ENCODE measurements around the gene BDNF. TPM values are rescaled to one million over a fixed set of nuclear protein-coding genes. Genes with fewer than 3 reads are reported as not detected.

The BDNF gene
- total and polyA plus RNA-seq, 2 experiments from 2014 or later: 4.9 to 9.0 TPM

- peaks cover 12% of the 10 kb centered on the region for H3K4me1 ChIP-seq (ENCODE audit: insufficient read depth)
- H3K27ac ChIP-seq: no peak overlapping the region
- no peaks in the 10 kb centered on the region for H3K9me3 ChIP-seq (ENCODE audit: low read depth)
- H2AFZ ChIP-seq: no peak overlapping the region
- no peaks in the 10 kb centered on the region for H3K27me3 ChIP-seq
- peak; percentile 14 for DNase-seq (ENCODE audit: low spot score)
- no peaks in the 10 kb centered on the region for H4K20me1 ChIP-seq (ENCODE audit: insufficient read depth, poor library complexity, severe bottlenecking)
- H3K4me3 ChIP-seq: no peak overlapping the region
- H3K36me3 ChIP-seq (replicated peaks; ENCODE audit: insufficient read depth, low read depth): no peaks in the 10 kb centered on the region
- H3K9me2 ChIP-seq (replicated peaks; ENCODE audit: insufficient read depth): no peaks in the 10 kb centered on the region
- peaks cover 33% of the 10 kb centered on the region for H3K79me2 ChIP-seq
- H3K4me2 ChIP-seq: peak overlapping the region; percentile 21
- WGBS (ENCODE audit: low lambda C conversion rate, missing lambda C conversion rate): 17% methylated on average over 3 of the region's 3 CpGs
- peak; percentile 54 for TF ChIP-seq CTCF (IDR thresholded peaks at IDR 0.05; ENCODE audit: poor library complexity)
- TF ChIP-seq EZH2 (IDR thresholded peaks at IDR 0.05; ENCODE audit: borderline replicate concordance): no peak
- TF ChIP-seq EZH2phosphoT487 (IDR thresholded peaks at IDR 0.05; ENCODE audit: low read depth, severe bottlenecking, unreplicated experiment): no peak
Measured at GRCh38 chr11:27694992-27695391, 5.3 kb downstream of the BDNF start.

GRCh38 chr11:27693398-27693797 is 6.9 kb downstream of the BDNF start:
- Histone ChIP-seq H3K9me3 (ENCODE audit: low read depth) (no peaks in the 10 kb centered on the region), H3K36me3 (replicated peaks; ENCODE audit: insufficient read depth, low read depth) (no peaks in the 10 kb centered on the region), H3K4me2 (no peak overlapping the region), H3K4me3 (no peak overlapping the region), H3K27me3 (no peaks in the 10 kb centered on the region), H2AFZ (no peak overlapping the region), H4K20me1 (ENCODE audit: insufficient read depth, poor library complexity, severe bottlenecking) (no peaks in the 10 kb centered on the region), H3K9me2 (replicated peaks; ENCODE audit: insufficient read depth) (no peaks in the 10 kb centered on the region), H3K27ac (no peak overlapping the region), H3K79me2 (peaks cover 37% of the 10 kb centered on the region), H3K4me1 (ENCODE audit: insufficient read depth) (peaks cover 12% of the 10 kb centered on the region)
- TF ChIP-seq EZH2phosphoT487 (IDR thresholded peaks at IDR 0.05; ENCODE audit: low read depth, severe bottlenecking, unreplicated experiment) (no peak), CTCF (IDR thresholded peaks at IDR 0.05; ENCODE audit: poor library complexity) (no peak), EZH2 (IDR thresholded peaks at IDR 0.05; ENCODE audit: borderline replicate concordance) (no peak)
- 71% methylated on average over 5 of the region's 5 CpGs for WGBS (ENCODE audit: low lambda C conversion rate, missing lambda C conversion rate)
- no peak for DNase-seq (ENCODE audit: low spot score)

GRCh38 chr11:27692781-27693180 is 7.5 kb downstream of the BDNF start:
- H3K36me3 ChIP-seq (replicated peaks; ENCODE audit: insufficient read depth, low read depth): no peaks in the 10 kb centered on the region
- peaks cover 12% of the 10 kb centered on the region for H3K4me1 ChIP-seq (ENCODE audit: insufficient read depth)
- no peaks in the 10 kb centered on the region for H3K9me2 ChIP-seq (replicated peaks; ENCODE audit: insufficient read depth)
- no peak overlapping the region for H2AFZ ChIP-seq
- no peaks in the 10 kb centered on the region for H4K20me1 ChIP-seq (ENCODE audit: insufficient read depth, poor library complexity, severe bottlenecking)
- no peak overlapping the region for H3K4me2 ChIP-seq
- no peak overlapping the region for H3K4me3 ChIP-seq
- H3K27me3 ChIP-seq: no peaks in the 10 kb centered on the region
- 91% methylated on average over 2 of the region's 2 CpGs for WGBS (ENCODE audit: low lambda C conversion rate, missing lambda C conversion rate)
- H3K9me3 ChIP-seq (ENCODE audit: low read depth): no peaks in the 10 kb centered on the region
- no peak overlapping the region for H3K27ac ChIP-seq
- TF ChIP-seq CTCF (IDR thresholded peaks at IDR 0.05; ENCODE audit: poor library complexity): no peak
- no peak for TF ChIP-seq EZH2phosphoT487 (IDR thresholded peaks at IDR 0.05; ENCODE audit: low read depth, severe bottlenecking, unreplicated experiment)
- TF ChIP-seq EZH2 (IDR thresholded peaks at IDR 0.05; ENCODE audit: borderline replicate concordance): no peak
- peaks cover 35% of the 10 kb centered on the region for H3K79me2 ChIP-seq
- DNase-seq (ENCODE audit: low spot score): no peak

GRCh38 chr11:27688076-27688475 is 12.2 kb downstream of the BDNF start:
- Histone ChIP-seq H3K9me3 (ENCODE audit: low read depth) (no peaks in the 10 kb centered on the region), H3K36me3 (replicated peaks; ENCODE audit: insufficient read depth, low read depth) (no peaks in the 10 kb centered on the region), H3K4me3 (no peak overlapping the region), H2AFZ (no peak overlapping the region), H4K20me1 (ENCODE audit: insufficient read depth, poor library complexity, severe bottlenecking) (no peaks in the 10 kb centered on the region), H3K4me2 (no peak overlapping the region), H3K27ac (no peak overlapping the region), H3K4me1 (ENCODE audit: insufficient read depth) (no peaks in the 10 kb centered on the region), H3K79me2 (peaks cover 17% of the 10 kb centered on the region), H3K27me3 (no peaks in the 10 kb centered on the region), H3K9me2 (replicated peaks; ENCODE audit: insufficient read depth) (no peaks in the 10 kb centered on the region)
- 52% methylated on average over 4 of the region's 4 CpGs for WGBS (ENCODE audit: low lambda C conversion rate, missing lambda C conversion rate)
- TF ChIP-seq CTCF (IDR thresholded peaks at IDR 0.05; ENCODE audit: poor library complexity): no peak
- no peak for TF ChIP-seq EZH2 (IDR thresholded peaks at IDR 0.05; ENCODE audit: borderline replicate concordance)
- no peak for TF ChIP-seq EZH2phosphoT487 (IDR thresholded peaks at IDR 0.05; ENCODE audit: low read depth, severe bottlenecking, unreplicated experiment)
- no peak for DNase-seq (ENCODE audit: low spot score)

All from hepatocyte (in vitro differentiated cells).